Measurements from ENCODE around the gene PLAC1. TPM values are rescaled to one million over a fixed set of nuclear protein-coding genes. Genes with fewer than 3 reads are reported as not detected.

Gene PLAC1
- total RNA-seq, 1 experiment from 2014 or later: not detected

- POLR2A ChIA-PET: no interaction called here
- CTCF ChIA-PET: no interaction called here
- Mint-ChIP-seq H3K27ac (no peak overlapping the region), H3K27me3 (ENCODE audit: low read depth) (no peaks in the 10 kb centered on the region), H3K36me3 (no peaks in the 10 kb centered on the region), H3K4me3 (no peak overlapping the region), H3K4me1 (peaks cover 12% of the 10 kb centered on the region), H3K9me3 (peaks cover 4% of the 10 kb centered on the region)
- TF ChIP-seq ATF3 (CRISPR knock-in tag; conservative IDR thresholded peaks at IDR 0.05) (no peak), EMX1 (CRISPR knock-in tag; IDR thresholded peaks at IDR 0.05) (no peak), ZNF396 (CRISPR knock-in tag; IDR thresholded peaks at IDR 0.05; ENCODE audit: borderline replicate concordance) (no peak), ZBTB21 (CRISPR knock-in tag; IDR thresholded peaks at IDR 0.05; ENCODE audit: borderline replicate concordance) (no peak), KAT7 (CRISPR knock-in tag; IDR thresholded peaks at IDR 0.05; ENCODE audit: borderline replicate concordance) (no peak)
- no peak for DNase-seq (ENCODE audit: low spot score)
- no peak for ATAC-seq
Measured at GRCh38 chrX:134607523-134607922, 50.7 kb downstream of the PLAC1 start.

- ChIA-PET CTCF (interaction anchor here (1.1 kb wide), 1 partner anchor 122 kb away, joined by 3 read pairs; no protein-coding TSS in a partner anchor), POLR2A (no interaction called here)
- Mint-ChIP-seq H3K36me3 (no peaks in the 10 kb centered on the region), H3K27ac (no peak overlapping the region), H3K4me1 (peaks cover 12% of the 10 kb centered on the region), H3K27me3 (ENCODE audit: low read depth) (no peaks in the 10 kb centered on the region), H3K4me3 (no peak overlapping the region), H3K9me3 (peaks cover 9% of the 10 kb centered on the region)
- DNase-seq (ENCODE audit: low spot score): no peak
- no peak for ATAC-seq
- TF ChIP-seq RELA (CRISPR knock-in tag; IDR thresholded peaks at IDR 0.05; ENCODE audit: borderline replicate concordance) (no peak), ZNF416 (CRISPR knock-in tag; IDR thresholded peaks at IDR 0.05) (no peak)
Measured at GRCh38 chrX:134604701-134605311, 53.5 kb downstream of the PLAC1 start.

DNA sequence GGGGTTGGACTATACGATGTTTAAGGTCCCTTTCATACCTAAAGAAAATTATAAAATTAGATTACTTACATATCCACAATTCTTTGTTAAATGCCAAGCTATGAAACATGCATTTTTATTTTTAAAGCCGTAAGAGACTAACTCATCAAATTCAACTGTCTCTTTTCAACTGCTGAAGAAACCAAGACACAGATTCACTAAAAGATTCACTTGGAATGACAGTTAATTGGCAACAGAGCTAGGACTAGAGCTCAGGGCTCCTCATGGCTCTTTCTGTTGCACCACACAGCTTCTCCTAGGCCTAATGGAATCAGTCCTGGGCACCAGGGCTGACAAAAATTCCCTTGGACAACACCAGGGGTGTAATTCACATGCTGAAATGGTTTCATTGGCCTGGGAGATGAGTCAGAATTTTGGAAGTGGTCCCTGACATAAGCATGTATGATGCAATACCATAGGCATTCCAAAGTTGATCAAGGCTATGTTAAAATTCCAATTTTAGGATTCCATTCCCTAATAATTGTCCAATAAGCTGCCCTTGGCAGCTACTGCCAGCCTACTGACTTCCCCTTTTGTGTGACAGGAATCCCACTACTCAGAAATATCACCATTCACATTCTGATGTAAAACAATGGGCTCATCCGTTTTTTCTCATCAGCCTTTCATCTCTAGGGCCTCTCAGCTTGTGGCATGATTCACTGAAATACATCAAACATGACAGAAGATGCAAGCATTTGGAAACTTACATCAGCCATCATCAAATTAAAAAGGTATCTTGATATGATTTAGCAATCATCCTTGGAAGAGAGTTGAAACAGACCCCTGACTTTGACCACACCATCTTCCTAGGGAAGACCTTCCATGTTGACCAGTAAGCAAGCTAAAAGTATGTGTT is 54.2 kb downstream of the PLAC1 start:
- Mint-ChIP-seq H3K9me3 (peaks cover 9% of the 10 kb centered on the region), H3K27ac (no peak overlapping the region), H3K36me3 (no peaks in the 10 kb centered on the region), H3K27me3 (ENCODE audit: low read depth) (no peaks in the 10 kb centered on the region), H3K4me1 (peaks cover 12% of the 10 kb centered on the region), H3K4me3 (no peak overlapping the region)
- CTCF ChIA-PET: interaction anchor here (0.8 to 1.1 kb wide), 2 partner anchors 23 to 123 kb away, joined by 3 read pairs; no protein-coding TSS in a partner anchor
- DNase-seq (ENCODE audit: low spot score): no peak
- TF ChIP-seq, protein P1, sequence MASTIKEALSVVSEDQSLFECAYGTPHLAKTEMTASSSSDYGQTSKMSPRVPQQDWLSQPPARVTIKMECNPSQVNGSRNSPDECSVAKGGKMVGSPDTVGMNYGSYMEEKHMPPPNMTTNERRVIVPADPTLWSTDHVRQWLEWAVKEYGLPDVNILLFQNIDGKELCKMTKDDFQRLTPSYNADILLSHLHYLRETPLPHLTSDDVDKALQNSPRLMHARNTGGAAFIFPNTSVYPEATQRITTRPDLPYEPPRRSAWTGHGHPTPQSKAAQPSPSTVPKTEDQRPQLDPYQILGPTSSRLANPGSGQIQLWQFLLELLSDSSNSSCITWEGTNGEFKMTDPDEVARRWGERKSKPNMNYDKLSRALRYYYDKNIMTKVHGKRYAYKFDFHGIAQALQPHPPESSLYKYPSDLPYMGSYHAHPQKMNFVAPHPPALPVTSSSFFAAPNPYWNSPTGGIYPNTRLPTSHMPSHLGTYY (CRISPR knock-in tag; IDR thresholded peaks at IDR 0.05): no peak
- TF ChIP-seq ZNF423 (CRISPR knock-in tag; IDR thresholded peaks at IDR 0.05) (no peak), ARID4B (CRISPR knock-in tag; IDR thresholded peaks at IDR 0.05; ENCODE audit: borderline replicate concordance) (no peak)
- POLR2A ChIA-PET: no interaction called here
- no peak for ATAC-seq

DNA sequence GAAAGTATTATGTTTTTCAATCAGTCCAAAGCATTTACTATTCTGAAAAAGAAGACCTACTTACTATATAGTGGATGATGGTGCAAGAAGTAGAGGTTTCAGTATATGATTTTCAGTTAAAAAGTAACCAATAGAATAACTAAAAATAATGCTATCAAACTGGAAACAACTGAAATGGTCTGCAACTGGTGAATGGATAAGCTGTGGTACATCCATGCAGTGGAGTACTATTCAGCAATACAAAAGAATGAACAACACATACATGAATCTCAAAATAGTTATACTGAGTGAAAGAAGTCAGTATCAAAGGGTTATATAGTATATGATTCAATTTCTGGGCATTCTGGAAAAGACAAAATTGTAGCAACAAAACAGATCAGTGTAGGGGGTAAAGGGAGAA is 55.9 kb downstream of the PLAC1 start:
- Mint-ChIP-seq H3K36me3 (no peaks in the 10 kb centered on the region), H3K4me3 (no peak overlapping the region), H3K27ac (no peak overlapping the region), H3K9me3 (peaks cover 9% of the 10 kb centered on the region), H3K4me1 (peaks cover 12% of the 10 kb centered on the region), H3K27me3 (ENCODE audit: low read depth) (no peaks in the 10 kb centered on the region; the same call in 1 of the 2 replicates)
- ATAC-seq (no peak), DNase-seq (ENCODE audit: low spot score) (no peak)
- no peak for TF ChIP-seq HMGA2 (CRISPR knock-in tag; IDR thresholded peaks at IDR 0.05)
- no peak for TF ChIP-seq KAT7 (CRISPR knock-in tag; IDR thresholded peaks at IDR 0.05; ENCODE audit: borderline replicate concordance)
- TF ChIP-seq FOXJ3 (CRISPR knock-in tag; IDR thresholded peaks at IDR 0.05; ENCODE audit: borderline replicate concordance): no peak
- TF ChIP-seq IRF1 (CRISPR knock-in tag; IDR thresholded peaks at IDR 0.05): no peak
- TF ChIP-seq, protein P2, sequence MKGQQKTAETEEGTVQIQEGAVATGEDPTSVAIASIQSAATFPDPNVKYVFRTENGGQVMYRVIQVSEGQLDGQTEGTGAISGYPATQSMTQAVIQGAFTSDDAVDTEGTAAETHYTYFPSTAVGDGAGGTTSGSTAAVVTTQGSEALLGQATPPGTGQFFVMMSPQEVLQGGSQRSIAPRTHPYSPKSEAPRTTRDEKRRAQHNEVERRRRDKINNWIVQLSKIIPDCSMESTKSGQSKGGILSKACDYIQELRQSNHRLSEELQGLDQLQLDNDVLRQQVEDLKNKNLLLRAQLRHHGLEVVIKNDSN (CRISPR knock-in tag; IDR thresholded peaks at IDR 0.05): no peak
- ChIA-PET POLR2A (no interaction called here), CTCF (no interaction called here)

Data from WTC11 (cell line).